Duodenal mucosa (tissue), 2 donors: ENCODE data around the gene ASIC1.
A peak's percentile ranks its signal among the peaks of the same experiment; 100 is the strongest.

Source experiments
- H3K27ac ChIP-seq: one replicate; pipeline ENCODE4 v1.7.0; 2013; ENCODE audit warnings: low read depth, low read length
- H3K27me3 ChIP-seq, 2 donors: one replicate each; pipeline ENCODE4 v1.7.0; 2013; ENCODE audit warnings: low read length in 2 of 2, control low read depth in 1 of 2; ENCODE audit not compliant: insufficient read depth in 2 of 2, control insufficient read depth in 1 of 2
- H3K36me3 ChIP-seq, 2 donors: one replicate each; pipeline ENCODE4 v1.7.0; 2013; ENCODE audit warnings: low read length in 2 of 2, control low read depth in 1 of 2; ENCODE audit not compliant: insufficient read depth in 2 of 2, control insufficient read depth in 1 of 2
- H3K4me1 ChIP-seq, 2 donors: one replicate each; pipeline ENCODE4 v1.7.0; 2013; ENCODE audit warnings: low read length in 2 of 2, control low read depth in 1 of 2; ENCODE audit not compliant: insufficient read depth in 2 of 2, control insufficient read depth in 1 of 2
- H3K4me3 ChIP-seq, 2 donors: one replicate each; pipeline ENCODE4 v1.7.0; 2013; ENCODE audit warnings: low read length in 2 of 2, low read depth in 1 of 2
- H3K9ac ChIP-seq, 2 donors: one replicate each; pipeline ENCODE4 v1.7.0; 2013; ENCODE audit warnings: low read length in 2 of 2, low read depth in 1 of 2
- H3K9me3 ChIP-seq, 2 donors: one replicate each; pipeline ENCODE4 v1.7.0; 2013; ENCODE audit warnings: low read length in 2 of 2, control low read depth in 1 of 2; ENCODE audit not compliant: control insufficient read depth in 1 of 2

The ASIC1 gene

DNA sequence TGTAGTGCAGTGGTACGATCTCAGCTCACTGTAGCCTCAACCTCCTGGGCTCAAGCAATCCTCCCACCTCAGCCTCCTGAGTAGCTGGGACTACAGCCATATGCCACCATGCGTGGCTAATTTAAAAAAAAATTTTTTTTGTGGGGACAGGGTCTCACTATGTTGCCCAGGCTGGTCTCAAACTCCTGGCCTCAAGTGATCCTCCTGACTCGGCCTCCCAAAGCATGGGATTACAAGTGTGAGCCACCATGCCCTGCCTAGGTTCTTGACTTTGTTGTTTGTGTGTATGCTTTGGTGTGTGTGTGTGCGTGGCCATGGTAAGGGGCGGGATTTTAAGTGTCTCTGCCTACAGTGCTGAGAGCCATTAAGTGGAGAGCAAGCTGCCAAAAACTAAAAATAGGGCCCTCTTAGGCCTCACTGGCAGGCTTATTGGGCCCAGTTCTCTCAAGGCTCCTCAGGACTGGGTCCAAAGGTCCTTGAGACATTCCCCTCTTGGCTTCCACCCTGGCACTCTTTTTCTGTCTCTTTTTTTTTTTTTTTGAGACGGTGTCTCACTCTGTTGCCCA, 59.7 kb downstream of the ASIC1 start:
- H3K27ac ChIP-seq: no peak overlapping the region
- H3K36me3 ChIP-seq: peaks cover 17 to 31% of the 10 kb centered on the region in 2 donors
- no peak overlapping the region for H3K9ac ChIP-seq
- H3K27me3 ChIP-seq: no peaks in the 10 kb centered on the region
- H3K4me1 ChIP-seq: peaks cover 30 to 47% of the 10 kb centered on the region in 2 donors
- no peak overlapping the region for H3K4me3 ChIP-seq
- peaks cover 0 to 1% of the 10 kb centered on the region in 2 donors for H3K9me3 ChIP-seq

DNA sequence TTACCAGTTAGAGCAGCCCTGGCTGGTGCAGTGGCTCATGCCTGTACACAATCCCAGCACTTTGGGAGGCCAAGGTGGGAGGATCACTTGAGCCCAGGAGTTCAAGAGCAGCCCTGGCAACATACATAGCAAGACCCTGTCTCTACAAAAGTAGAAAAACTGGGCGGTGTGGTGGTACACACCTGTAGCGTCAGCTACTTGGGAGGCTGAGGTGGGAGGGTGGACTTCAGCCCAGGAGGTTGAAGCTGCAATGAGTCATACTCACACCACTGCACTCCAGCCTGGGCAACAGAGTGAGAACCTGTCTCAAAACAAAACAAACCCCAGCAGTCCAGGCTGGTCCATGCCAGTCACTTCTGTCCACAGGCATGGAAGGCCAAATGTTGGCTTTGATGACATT, 62.0 kb downstream of the ASIC1 start:
- Histone ChIP-seq H3K4me3 (no peak overlapping the region), H3K27ac (no peak overlapping the region), H3K27me3 (no peaks in the 10 kb centered on the region), H3K4me1 (peaks cover 32 to 39% of the 10 kb centered on the region in 2 donors), H3K9me3 (no peaks in the 10 kb centered on the region), H3K36me3 (peaks cover 17 to 50% of the 10 kb centered on the region in 2 donors), H3K9ac (no peak overlapping the region)

- Histone ChIP-seq H3K4me1 (peaks cover 31 to 41% of the 10 kb centered on the region in 2 donors), H3K27ac (no peak overlapping the region), H3K36me3 (peaks cover 17 to 54% of the 10 kb centered on the region in 2 donors), H3K4me3 (peak overlapping the region in 1 of 2 donors; percentile 14), H3K9me3 (no peaks in the 10 kb centered on the region), H3K9ac (no peak overlapping the region), H3K27me3 (no peaks in the 10 kb centered on the region)
Measured at GRCh38 chr12:50120521-50120920, 63.1 kb downstream of the ASIC1 start.

- peaks cover 31 to 41% of the 10 kb centered on the region in 2 donors for H3K4me1 ChIP-seq
- H3K27ac ChIP-seq: no peak overlapping the region
- peak overlapping the region in 1 of 2 donors; percentile 14 for H3K4me3 ChIP-seq
- no peaks in the 10 kb centered on the region for H3K27me3 ChIP-seq
- no peaks in the 10 kb centered on the region for H3K9me3 ChIP-seq
- H3K9ac ChIP-seq: no peak overlapping the region
- H3K36me3 ChIP-seq: peaks cover 17 to 54% of the 10 kb centered on the region in 2 donors
Measured at GRCh38 chr12:50120953-50121352, 63.6 kb downstream of the ASIC1 start.

- Histone ChIP-seq H3K4me1 (peaks cover 28 to 41% of the 10 kb centered on the region in 2 donors), H3K9me3 (no peaks in the 10 kb centered on the region), H3K27me3 (no peaks in the 10 kb centered on the region), H3K9ac (no peak overlapping the region), H3K36me3 (peaks cover 17 to 49% of the 10 kb centered on the region in 2 donors), H3K4me3 (no peak overlapping the region), H3K27ac (no peak overlapping the region)
Measured at GRCh38 chr12:50121641-50122040, 64.2 kb downstream of the ASIC1 start.

DNA sequence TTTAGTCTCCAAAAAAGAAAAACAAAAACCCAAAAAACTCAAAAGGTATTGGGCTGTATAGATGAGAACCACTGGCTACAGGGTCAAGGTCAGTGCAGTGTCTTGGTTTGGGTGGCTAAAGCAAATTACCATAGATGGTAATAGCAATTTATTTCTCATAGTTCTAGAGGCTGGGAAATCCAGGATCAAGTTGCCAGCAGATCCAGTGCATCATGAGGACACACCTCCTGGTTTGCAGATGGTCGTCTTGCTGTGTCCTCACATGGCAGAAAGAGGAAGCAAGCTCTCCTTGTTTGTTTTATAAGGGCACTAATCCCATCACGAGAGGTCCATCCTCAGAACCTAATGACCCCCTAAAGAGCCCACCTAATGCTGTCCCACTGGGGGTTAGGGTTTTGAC, 65.8 kb downstream of the ASIC1 start:
- Histone ChIP-seq H3K9ac (no peak overlapping the region), H3K9me3 (no peaks in the 10 kb centered on the region), H3K27ac (no peak overlapping the region), H3K4me1 (peaks cover 24 to 38% of the 10 kb centered on the region in 2 donors), H3K27me3 (no peaks in the 10 kb centered on the region), H3K4me3 (no peak overlapping the region), H3K36me3 (peaks cover 24 to 64% of the 10 kb centered on the region in 2 donors)

DNA sequence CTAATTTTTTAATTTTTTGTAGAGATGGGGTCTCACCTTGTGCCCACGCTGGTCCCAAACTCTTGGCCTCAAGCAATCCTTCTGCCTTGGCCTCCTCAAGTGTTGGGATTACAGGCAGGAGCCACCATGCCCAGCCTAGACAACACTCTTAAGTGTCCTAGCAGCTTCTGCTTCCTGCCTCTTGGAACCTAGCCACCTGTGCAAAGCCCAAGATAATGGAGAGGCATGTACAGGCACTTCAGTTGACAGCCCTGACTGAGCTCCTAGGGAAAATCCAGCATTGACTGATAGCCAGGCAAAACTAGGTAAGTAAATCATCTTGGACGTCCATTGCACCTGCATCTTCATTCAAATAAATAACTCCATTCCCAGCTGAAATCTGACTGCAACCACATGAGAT, 70.2 kb downstream of the ASIC1 start:
- Histone ChIP-seq H3K9ac (no peak overlapping the region), H3K4me1 (peaks cover 0 to 7% of the 10 kb centered on the region in 2 donors), H3K4me3 (no peak overlapping the region), H3K27ac (no peak overlapping the region), H3K36me3 (peaks cover 24 to 66% of the 10 kb centered on the region in 2 donors), H3K27me3 (no peaks in the 10 kb centered on the region), H3K9me3 (no peaks in the 10 kb centered on the region)

DNA sequence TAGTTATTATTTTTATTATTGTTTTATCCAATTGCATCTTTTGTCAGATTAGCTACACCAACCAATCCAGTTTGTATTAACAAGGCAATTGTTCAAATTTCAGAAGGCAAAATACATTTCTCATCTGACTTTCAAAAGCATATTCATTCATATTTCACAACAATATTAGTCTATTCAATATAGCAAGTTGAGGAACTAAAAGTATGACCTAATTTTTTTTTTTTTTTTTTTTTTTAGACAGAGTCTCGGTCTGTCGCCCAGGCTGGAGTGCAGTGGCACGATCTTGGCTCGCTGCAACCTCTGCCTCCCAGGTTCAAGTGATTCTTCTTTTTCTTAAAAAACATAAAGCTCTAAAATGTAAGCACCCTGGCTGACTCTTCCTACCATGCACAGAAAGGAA, 71.9 kb downstream of the ASIC1 start:
- Histone ChIP-seq H3K4me3 (no peak overlapping the region), H3K9me3 (no peaks in the 10 kb centered on the region), H3K27me3 (no peaks in the 10 kb centered on the region), H3K27ac (no peak overlapping the region), H3K4me1 (peaks cover 0 to 2% of the 10 kb centered on the region in 2 donors), H3K36me3 (peaks cover 25 to 60% of the 10 kb centered on the region in 2 donors), H3K9ac (peak overlapping the region in 1 of 2 donors; percentile 2)

DNA sequence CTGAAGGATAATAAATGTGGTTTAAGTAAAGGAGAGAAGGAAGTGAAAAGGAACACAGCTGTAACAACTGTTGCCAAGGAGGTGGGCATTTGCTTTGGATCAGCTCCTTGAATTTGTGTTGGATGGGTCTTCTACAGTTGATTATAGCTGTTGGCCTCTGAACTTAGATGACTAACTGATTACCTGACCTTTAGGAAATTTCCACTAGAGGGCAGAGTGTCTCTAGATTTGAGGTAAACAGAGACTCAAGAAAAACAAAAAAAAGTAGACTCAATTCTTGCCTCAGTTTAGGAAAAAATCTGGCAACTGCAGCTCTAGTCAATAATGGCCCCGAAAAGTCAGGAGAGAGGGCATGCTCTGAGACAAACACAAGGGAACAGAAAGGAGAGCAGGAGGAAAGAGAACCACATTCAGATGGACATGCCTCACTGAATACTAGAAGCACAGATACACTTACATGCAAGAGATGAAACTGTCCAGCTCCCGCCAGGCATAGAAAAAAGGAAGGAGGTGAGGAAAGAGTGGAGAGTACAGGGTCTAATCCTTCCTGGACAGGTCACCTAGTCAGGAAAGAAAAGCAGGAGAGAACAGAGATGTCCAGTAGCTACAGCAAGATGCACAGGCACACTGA, 75.2 kb downstream of the ASIC1 start:
- Histone ChIP-seq H3K9ac (no peak overlapping the region), H3K4me3 (no peak overlapping the region), H3K36me3 (peaks cover 23 to 60% of the 10 kb centered on the region in 2 donors), H3K9me3 (no peaks in the 10 kb centered on the region), H3K4me1 (peaks cover 0 to 5% of the 10 kb centered on the region in 2 donors), H3K27ac (no peak overlapping the region), H3K27me3 (no peaks in the 10 kb centered on the region)
